ENCODE measurements around the gene B3GALNT2. TPM values are rescaled to one million over a fixed set of nuclear protein-coding genes. Genes with fewer than 3 reads are reported as not detected.

B3GALNT2 gene
- polyA plus RNA-seq, 4 donors, result 2.7 to 17.3 (median 5.5) TPM

DNA sequence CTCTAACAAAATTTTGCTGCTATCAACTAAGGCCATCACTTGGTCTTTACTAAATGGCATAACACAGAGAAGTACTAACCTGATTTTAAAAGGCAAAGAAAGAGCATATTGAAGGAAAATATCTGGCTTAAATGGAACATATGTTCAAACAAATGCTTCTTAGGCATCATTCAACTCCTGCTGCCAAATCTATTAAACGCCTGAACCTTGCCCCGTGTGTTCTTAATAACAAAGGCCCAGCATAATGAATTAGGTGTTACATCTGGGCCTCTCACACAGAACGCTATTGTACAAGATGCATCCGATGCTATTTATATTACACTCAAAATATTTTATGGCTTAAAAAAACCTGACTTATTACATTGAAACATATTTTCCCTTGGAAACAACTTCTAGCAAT lies 48.4 kb downstream of the B3GALNT2 start:
- FAIRE-seq, result no peak
- peak in 1 of 2 donors; percentile 35 for DNase-seq
- WGBS, 3 donors, result 18 to 51% (median 32%) methylated on average over 4 of the region's 4 CpGs
- no peak overlapping the region for H3K4me3 ChIP-seq (ENCODE audit: low read depth in 1 of 3, low read length in 3 of 3)
- H3K27me3 ChIP-seq (ENCODE audit: control insufficient read depth in 3 of 3, insufficient read depth in 3 of 3, low read length in 3 of 3), result no peaks in the 10 kb centered on the region
- no peaks in the 10 kb centered on the region for H3K9me3 ChIP-seq (ENCODE audit: control insufficient read depth in 2 of 2, insufficient read depth in 1 of 2, low read depth in 1 of 2, low read length in 1 of 2)
- H3K36me3 ChIP-seq (ENCODE audit: control insufficient read depth in 3 of 3, insufficient read depth in 2 of 3, low read depth in 1 of 3, low read length in 3 of 3), result peaks cover 0 to 27% (median 6%) of the 10 kb centered on the region in 3 donors
- H3K4me1 ChIP-seq (ENCODE audit: control insufficient read depth in 3 of 3, insufficient read depth in 2 of 3, low read depth in 1 of 3, low read length in 2 of 3), result no peaks in the 10 kb centered on the region
- H3K27ac ChIP-seq (ENCODE audit: low read depth in 1 of 3, low read length in 2 of 3), result no peak overlapping the region

DNA sequence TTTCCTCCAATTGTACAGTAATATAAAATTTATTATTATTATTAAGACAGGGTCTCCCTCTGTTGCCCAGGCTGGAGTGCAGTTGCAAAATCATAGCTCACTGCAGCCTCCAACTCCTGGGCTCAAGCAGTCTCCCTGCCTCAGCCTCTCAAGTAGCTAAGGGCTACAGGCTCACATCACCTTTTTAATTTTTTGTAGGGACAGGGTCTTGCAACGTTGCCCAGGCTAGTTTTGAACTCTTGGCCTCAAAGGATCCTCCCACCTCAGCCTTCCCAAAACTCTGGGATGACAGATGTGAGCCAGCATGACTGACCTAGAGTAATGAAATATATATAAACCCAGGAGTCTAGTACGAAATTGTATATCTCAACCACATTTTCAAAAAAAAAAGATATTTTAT lies 49.2 kb downstream of the B3GALNT2 start:
- FAIRE-seq (no peak), DNase-seq (no peak)
- 79 to 84% (median 79%) methylated on average over 2 of the region's 2 CpGs for WGBS, 3 donors

DNA sequence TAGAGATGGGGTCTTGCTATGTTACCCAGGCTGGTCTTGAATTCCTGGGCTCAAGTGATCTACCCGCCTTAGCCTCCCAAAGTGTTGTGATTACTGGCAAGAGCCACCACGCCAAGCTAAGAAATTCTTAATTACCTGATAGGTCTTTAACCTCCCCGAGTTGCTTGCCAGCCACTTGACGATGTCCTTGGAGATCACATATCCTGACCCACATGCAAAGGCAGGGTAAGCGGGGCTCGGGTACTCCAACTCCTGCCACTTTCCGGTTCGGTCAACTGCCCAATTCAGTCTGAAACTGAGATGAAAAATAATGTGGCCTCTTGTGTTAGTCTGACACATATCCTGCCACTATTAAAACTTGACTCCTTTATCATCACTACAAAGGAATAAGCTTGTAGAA lies 50.2 kb downstream of the B3GALNT2 start:
- 96 to 97% (median 96%) methylated on average over 8 of the region's 8 CpGs for WGBS, 3 donors
- peaks cover 6 to 33% (median 10%) of the 10 kb centered on the region in 3 donors for H3K36me3 ChIP-seq (ENCODE audit: control insufficient read depth in 3 of 3, insufficient read depth in 2 of 3, low read depth in 1 of 3, low read length in 3 of 3)
- FAIRE-seq (no peak), DNase-seq (no peak)
- no peaks in the 10 kb centered on the region for H3K9me3 ChIP-seq (ENCODE audit: control insufficient read depth in 2 of 2, insufficient read depth in 1 of 2, low read depth in 1 of 2, low read length in 1 of 2)
- no peak overlapping the region for H3K27ac ChIP-seq (ENCODE audit: low read depth in 1 of 3, low read length in 2 of 3)
- no peak overlapping the region for H3K4me3 ChIP-seq (ENCODE audit: low read depth in 1 of 3, low read length in 3 of 3)
- H3K4me1 ChIP-seq (ENCODE audit: control insufficient read depth in 3 of 3, insufficient read depth in 2 of 3, low read depth in 1 of 3, low read length in 2 of 3), result no peaks in the 10 kb centered on the region
- H3K27me3 ChIP-seq (ENCODE audit: control insufficient read depth in 3 of 3, insufficient read depth in 3 of 3, low read length in 3 of 3), result no peaks in the 10 kb centered on the region

More for the DNA sequence above, 49.2 kb downstream of the B3GALNT2 start:
- no peaks in the 10 kb centered on the region for H3K9me3 ChIP-seq (ENCODE audit: control insufficient read depth in 2 of 2, insufficient read depth in 1 of 2, low read depth in 1 of 2, low read length in 1 of 2)
- no peaks in the 10 kb centered on the region for H3K27me3 ChIP-seq (ENCODE audit: control insufficient read depth in 3 of 3, insufficient read depth in 3 of 3, low read length in 3 of 3)
- H3K36me3 ChIP-seq (ENCODE audit: control insufficient read depth in 3 of 3, insufficient read depth in 2 of 3, low read depth in 1 of 3, low read length in 3 of 3), result peaks cover 3 to 31% (median 8%) of the 10 kb centered on the region in 3 donors
- H3K4me1 ChIP-seq (ENCODE audit: control insufficient read depth in 3 of 3, insufficient read depth in 2 of 3, low read depth in 1 of 3, low read length in 2 of 3), result no peaks in the 10 kb centered on the region
- no peak overlapping the region for H3K27ac ChIP-seq (ENCODE audit: low read depth in 1 of 3, low read length in 2 of 3)
- H3K4me3 ChIP-seq (ENCODE audit: low read depth in 1 of 3, low read length in 3 of 3), result no peak overlapping the region

DNA sequence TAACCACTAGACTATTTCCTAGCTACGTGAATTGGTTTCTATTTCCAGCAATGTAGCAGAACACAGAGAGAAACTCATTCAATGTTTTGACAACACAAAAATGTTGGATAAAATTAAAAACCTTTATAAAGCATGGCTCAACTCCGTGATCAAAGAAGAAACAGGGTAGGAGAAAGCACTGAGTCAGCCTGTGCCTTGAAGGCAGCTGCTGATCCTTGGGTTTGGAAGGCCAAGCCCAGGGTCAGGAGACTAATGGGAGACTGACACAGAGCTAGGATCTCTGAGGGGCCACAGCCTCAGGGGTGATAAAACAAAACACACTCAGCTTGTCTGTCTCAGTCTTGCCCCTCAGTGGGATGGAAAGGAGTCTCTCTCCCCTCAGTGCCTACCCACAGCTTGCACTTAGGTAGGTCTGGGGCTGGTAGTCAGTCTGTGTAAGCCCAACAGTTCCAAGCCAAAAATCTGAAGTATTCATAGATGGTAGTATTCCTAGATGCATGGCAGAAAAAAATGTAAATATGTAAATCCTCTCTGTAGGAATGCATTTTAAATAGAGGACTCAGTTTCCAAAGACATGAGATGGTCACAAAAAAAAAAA lies 53.3 kb downstream of the B3GALNT2 start:
- H3K27ac ChIP-seq (ENCODE audit: low read depth in 1 of 3, low read length in 2 of 3), result no peak overlapping the region
- 76 to 86% (median 84%) methylated on average over 2 of the region's 2 CpGs for WGBS, 3 donors
- H3K4me1 ChIP-seq (ENCODE audit: control insufficient read depth in 3 of 3, insufficient read depth in 2 of 3, low read depth in 1 of 3, low read length in 2 of 3), result no peaks in the 10 kb centered on the region
- H3K27me3 ChIP-seq (ENCODE audit: control insufficient read depth in 3 of 3, insufficient read depth in 3 of 3, low read length in 3 of 3), result no peaks in the 10 kb centered on the region
- DNase-seq, result no peak
- H3K36me3 ChIP-seq (ENCODE audit: control insufficient read depth in 3 of 3, insufficient read depth in 2 of 3, low read depth in 1 of 3, low read length in 3 of 3), result peaks cover 14 to 36% (median 19%) of the 10 kb centered on the region in 3 donors
- no peak for FAIRE-seq
- no peaks in the 10 kb centered on the region for H3K9me3 ChIP-seq (ENCODE audit: control insufficient read depth in 2 of 2, insufficient read depth in 1 of 2, low read depth in 1 of 2, low read length in 1 of 2)
- H3K4me3 ChIP-seq (ENCODE audit: low read depth in 1 of 3, low read length in 3 of 3), result no peak overlapping the region

DNA sequence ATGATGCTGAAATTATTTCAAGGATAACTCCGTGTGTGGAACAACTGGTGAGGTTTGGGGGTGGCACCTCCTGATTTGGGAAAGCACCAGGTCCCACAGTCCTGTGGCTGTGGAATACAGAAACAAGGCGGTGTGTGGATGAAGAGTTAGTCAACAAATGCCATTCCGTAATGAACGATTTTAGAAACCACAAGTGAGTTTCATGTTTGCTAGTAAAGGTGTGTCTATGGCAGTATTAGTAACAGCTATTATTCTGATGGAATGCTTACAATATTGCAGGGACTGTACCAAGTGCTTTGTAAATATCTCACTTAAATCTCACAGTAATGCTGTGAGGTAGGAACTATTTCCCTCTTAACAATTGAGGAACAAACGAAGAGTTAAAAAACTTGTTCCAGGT lies 53.8 kb downstream of the B3GALNT2 start:
- DNase-seq (no peak), FAIRE-seq (no peak)
- Histone ChIP-seq H3K9me3 (ENCODE audit: control insufficient read depth in 2 of 2, insufficient read depth in 1 of 2, low read depth in 1 of 2, low read length in 1 of 2) (no peaks in the 10 kb centered on the region), H3K4me1 (ENCODE audit: control insufficient read depth in 3 of 3, insufficient read depth in 2 of 3, low read depth in 1 of 3, low read length in 2 of 3) (no peaks in the 10 kb centered on the region), H3K27me3 (ENCODE audit: control insufficient read depth in 3 of 3, insufficient read depth in 3 of 3, low read length in 3 of 3) (no peaks in the 10 kb centered on the region), H3K36me3 (ENCODE audit: control insufficient read depth in 3 of 3, insufficient read depth in 2 of 3, low read depth in 1 of 3, low read length in 3 of 3) (peaks cover 14 to 40% (median 19%) of the 10 kb centered on the region in 3 donors), H3K4me3 (ENCODE audit: low read depth in 1 of 3, low read length in 3 of 3) (no peak overlapping the region), H3K27ac (ENCODE audit: low read depth in 1 of 3, low read length in 2 of 3) (no peak overlapping the region)
- WGBS, 3 donors, result 85 to 89% (median 88%) methylated on average over 5 of the region's 5 CpGs

DNA sequence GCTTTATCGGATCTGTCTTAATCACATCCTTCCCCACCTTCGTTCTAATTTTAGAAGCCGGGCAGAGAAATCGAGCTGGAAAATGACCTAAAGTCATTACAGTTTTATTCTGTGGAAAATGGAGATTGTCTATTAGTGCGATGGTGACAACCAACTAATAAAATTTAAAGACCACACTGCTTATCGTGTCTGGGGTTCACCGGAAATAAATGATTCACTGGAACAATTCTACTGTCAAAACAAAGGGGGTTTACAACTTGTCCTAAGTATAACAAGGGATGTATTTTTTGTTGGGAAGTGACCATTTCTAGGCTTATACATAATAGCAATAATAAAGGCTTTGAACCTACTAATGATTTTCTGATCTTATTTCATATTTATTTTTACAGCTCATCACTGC lies 55.6 kb downstream of the B3GALNT2 start:
- peaks cover 18 to 43% (median 25%) of the 10 kb centered on the region in 3 donors for H3K36me3 ChIP-seq (ENCODE audit: control insufficient read depth in 3 of 3, insufficient read depth in 2 of 3, low read depth in 1 of 3, low read length in 3 of 3)
- no peaks in the 10 kb centered on the region for H3K4me1 ChIP-seq (ENCODE audit: control insufficient read depth in 3 of 3, insufficient read depth in 2 of 3, low read depth in 1 of 3, low read length in 2 of 3)
- FAIRE-seq, result no peak
- DNase-seq, result no peak
- H3K27me3 ChIP-seq (ENCODE audit: control insufficient read depth in 3 of 3, insufficient read depth in 3 of 3, low read length in 3 of 3), result no peaks in the 10 kb centered on the region
- H3K4me3 ChIP-seq (ENCODE audit: low read depth in 1 of 3, low read length in 3 of 3), result no peak overlapping the region
- 92 to 95% (median 92%) methylated on average over 7 of the region's 7 CpGs for WGBS, 3 donors
- no peak overlapping the region for H3K27ac ChIP-seq (ENCODE audit: low read depth in 1 of 3, low read length in 2 of 3)
- no peaks in the 10 kb centered on the region for H3K9me3 ChIP-seq (ENCODE audit: control insufficient read depth in 2 of 2, insufficient read depth in 1 of 2, low read depth in 1 of 2, low read length in 1 of 2)

DNA sequence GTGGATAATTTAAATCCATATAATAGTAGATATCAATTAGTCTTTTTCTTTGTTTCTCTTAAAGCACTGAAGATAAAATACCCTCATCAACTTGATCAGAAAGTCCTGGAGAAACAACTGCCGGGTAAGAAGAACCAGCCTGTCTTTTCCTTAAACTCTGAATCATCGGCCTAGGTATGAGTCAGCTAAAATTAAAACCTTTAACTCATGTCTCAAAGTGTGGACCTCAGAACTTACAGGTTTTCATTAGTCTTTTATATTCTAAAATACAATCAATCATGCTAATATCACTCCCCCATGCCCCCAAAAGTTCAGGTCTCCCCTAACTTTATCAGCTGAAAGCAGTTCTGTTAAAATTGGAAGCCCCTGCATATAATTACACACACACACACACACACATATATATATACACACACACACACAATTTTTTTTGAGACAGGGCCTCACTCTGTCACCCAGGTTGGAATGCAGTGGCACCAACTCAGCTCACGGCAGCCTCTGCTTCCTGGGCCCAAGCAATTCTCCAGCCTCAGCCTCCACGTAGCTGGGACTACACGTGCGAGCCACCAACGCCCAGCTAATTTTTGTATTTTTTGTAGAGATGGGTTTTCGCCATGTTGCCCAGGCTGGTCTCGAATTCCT lies 61.3 kb downstream of the B3GALNT2 start:
- Histone ChIP-seq H3K4me3 (ENCODE audit: low read depth in 1 of 3, low read length in 3 of 3) (no peak overlapping the region), H3K27ac (ENCODE audit: low read depth in 1 of 3, low read length in 2 of 3) (no peak overlapping the region), H3K9me3 (ENCODE audit: control insufficient read depth in 2 of 2, insufficient read depth in 1 of 2, low read depth in 1 of 2, low read length in 1 of 2) (no peaks in the 10 kb centered on the region), H3K4me1 (ENCODE audit: control insufficient read depth in 3 of 3, insufficient read depth in 2 of 3, low read depth in 1 of 3, low read length in 2 of 3) (no peaks in the 10 kb centered on the region), H3K27me3 (ENCODE audit: control insufficient read depth in 3 of 3, insufficient read depth in 3 of 3, low read length in 3 of 3) (no peaks in the 10 kb centered on the region), H3K36me3 (ENCODE audit: control insufficient read depth in 3 of 3, insufficient read depth in 2 of 3, low read depth in 1 of 3, low read length in 3 of 3) (peaks cover 19 to 57% (median 22%) of the 10 kb centered on the region in 3 donors)
- 90 to 94% (median 93%) methylated on average over 9 of the region's 9 CpGs for WGBS, 3 donors
- FAIRE-seq, result no peak
- no peak for DNase-seq

DNA sequence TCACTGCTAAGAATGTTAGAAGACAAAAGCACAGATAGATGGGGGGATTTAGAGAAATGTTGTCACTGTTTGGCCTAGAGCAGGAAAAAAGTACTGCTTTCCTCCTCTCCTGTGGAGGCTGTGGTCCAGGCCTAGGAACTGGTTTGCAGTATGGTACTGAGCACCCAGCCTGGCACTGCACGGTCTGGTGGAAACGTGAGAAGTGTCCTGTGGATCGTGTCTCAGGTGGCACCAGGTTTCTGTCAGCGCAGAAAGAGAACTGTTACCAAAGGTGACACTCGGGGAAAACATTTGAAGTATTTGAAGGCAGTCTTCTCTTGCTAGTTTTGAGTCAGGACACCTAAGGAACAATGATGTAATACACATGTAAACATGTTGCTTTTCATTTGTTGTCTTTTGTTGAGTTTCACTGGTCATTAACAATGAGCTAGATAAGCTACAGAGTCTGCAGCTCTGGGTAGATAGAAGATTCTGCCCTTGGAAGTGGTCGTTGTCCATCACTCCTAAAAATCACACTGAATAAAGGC lies 63.0 kb downstream of the B3GALNT2 start:
- no peaks in the 10 kb centered on the region for H3K27me3 ChIP-seq (ENCODE audit: control insufficient read depth in 3 of 3, insufficient read depth in 3 of 3, low read length in 3 of 3)
- no peak for FAIRE-seq
- 85 to 91% (median 87%) methylated on average over 6 of the region's 6 CpGs for WGBS, 3 donors
- no peaks in the 10 kb centered on the region for H3K4me1 ChIP-seq (ENCODE audit: control insufficient read depth in 3 of 3, insufficient read depth in 2 of 3, low read depth in 1 of 3, low read length in 2 of 3)
- no peak for DNase-seq
- no peaks in the 10 kb centered on the region for H3K9me3 ChIP-seq (ENCODE audit: control insufficient read depth in 2 of 2, insufficient read depth in 1 of 2, low read depth in 1 of 2, low read length in 1 of 2)
- H3K4me3 ChIP-seq (ENCODE audit: low read depth in 1 of 3, low read length in 3 of 3), result no peak overlapping the region
- no peak overlapping the region for H3K27ac ChIP-seq (ENCODE audit: low read depth in 1 of 3, low read length in 2 of 3)
- H3K36me3 ChIP-seq (ENCODE audit: control insufficient read depth in 3 of 3, insufficient read depth in 2 of 3, low read depth in 1 of 3, low read length in 3 of 3), result peaks cover 15 to 62% (median 18%) of the 10 kb centered on the region in 3 donors
